CD4-positive, alpha-beta T cell (primary cell): ENCODE results near the gene PASK. TPM values are rescaled to one million over a fixed set of nuclear protein-coding genes. Genes with fewer than 3 reads are reported as not detected.

Source experiments
- ATAC-seq: fragments of 200-7000 bp; cut with Tn5 transposase; one replicate; pipeline ENCODE4 v1.10.0; 2022; ENCODE audit warnings: mild to moderate bottlenecking; ENCODE audit not compliant: poor library complexity
- CTCF ChIA-PET: fragments of 350-600 bp; sonication (Branson Sonifier 250); formaldehyde crosslinking; loops from one replicate; lab custom pipeline; 2021; ENCODE audit warnings: antibody characterized with exemption, inconsistent platforms; lab: Charles Lee
- POLR2A ChIA-PET: fragments of 350-600 bp; sonication (Branson Sonifier 250); formaldehyde crosslinking; loops from one replicate; lab custom pipeline; 2021; ENCODE audit warnings: antibody characterized with exemption, inconsistent platforms; lab: Charles Lee
- DNase-seq, 14 experiments: peaks; one replicate each; pipeline ENCODE4 v3.0.0-alpha.2; 2013 to 2020; ENCODE audit warnings: mixed read lengths in 2 of 14
- H3K27ac ChIP-seq, 2 donors: one replicate each; pipeline versions ENCODE4 v1.5.1 to v1.7.0; 2013; ENCODE audit warnings: low read length in 2 of 2, low read depth in 1 of 2, mild to moderate bottlenecking in 1 of 2
- H3K27me3 ChIP-seq, 2 experiments: 1 replicate in 1 of 2; 2 replicates in 1 of 2; pipeline versions ENCODE4 v1.6.1 to v1.7.0; 2013; ENCODE audit warnings: low read length in 2 of 2, control low read depth in 1 of 2, mild to moderate bottlenecking in 1 of 2, moderate library complexity in 1 of 2; ENCODE audit not compliant: insufficient read depth in 2 of 2, control insufficient read depth in 1 of 2
- H3K36me3 ChIP-seq: one replicate; pipeline ENCODE4 v1.6.1; 2013; ENCODE audit warnings: low read length, control low read depth; ENCODE audit not compliant: insufficient read depth
- H3K4me1 ChIP-seq: one replicate; pipeline ENCODE4 v1.6.1; 2013; ENCODE audit warnings: low read length, control low read depth; ENCODE audit not compliant: insufficient read depth
- H3K4me3 ChIP-seq: one replicate; pipeline ENCODE4 v1.5.1; 2013; ENCODE audit warnings: mild to moderate bottlenecking, low read length, moderate library complexity
- H3K9me3 ChIP-seq, 2 experiments: 1 replicate in 1 of 2; 2 replicates in 1 of 2; pipeline versions ENCODE4 v1.6.1 to v1.7.0; 2013; ENCODE audit warnings: low read length in 2 of 2, mild to moderate bottlenecking in 2 of 2, control low read depth in 1 of 2, moderate library complexity in 1 of 2; ENCODE audit not compliant: control insufficient read depth in 1 of 2, insufficient read depth in 1 of 2
- H3K27ac Mint-ChIP-seq: one replicate; pipeline ENCODE4 v1.8.0; 2020; ENCODE audit warnings: mixed read lengths
- H3K27me3 Mint-ChIP-seq: one replicate; pipeline ENCODE4 v1.8.0; 2021; ENCODE audit warnings: mixed read lengths
- H3K36me3 Mint-ChIP-seq: one replicate; pipeline ENCODE4 v1.8.0; 2021; ENCODE audit warnings: low read depth, mixed read lengths
- H3K4me1 Mint-ChIP-seq: one replicate; pipeline ENCODE4 v1.8.0; 2021; ENCODE audit warnings: low read depth, mixed read lengths
- H3K4me3 Mint-ChIP-seq: one replicate; pipeline ENCODE4 v1.8.0; 2020; ENCODE audit warnings: mild to moderate bottlenecking, mixed read lengths
- H3K9me3 Mint-ChIP-seq: one replicate; pipeline ENCODE4 v1.8.0; 2020; ENCODE audit warnings: mixed read lengths
- CTCF ChIP-seq: fragments of 200-600 bp; IDR thresholded peaks from one replicate; pipeline ENCODE4 v1.8.0; 2022; ENCODE audit warnings: antibody characterized with exemption, mild to moderate bottlenecking
- intact Hi-C, 2 experiments: fragments of 100-400 bp; cut with DNase I in 1 of 2; cut with micrococcal nuclease in 1 of 2; formaldehyde crosslinking; loops; one replicate each; pipeline versions ENCODE4 v1.15.1 to v1.9.0; 2023 to 2025; cut with DNase I, micrococcal nuclease
- total RNA-seq, 174 experiments: library from RNA in 2 of 174; stranded (reverse) in 2 of 174; gene quantifications; one replicate each; pipeline ENCODE4 v1.2.3 and lab custom pipeline; 2021 to 2026

Gene PASK
- total RNA-seq, 2 experiments from 2014 or later: 78.0 to 87.9 TPM

- intact Hi-C loops: no loop called here
Observed at GRCh38 chr2:241136661-241137260, 12.5 kb downstream of the PASK start.

DNA sequence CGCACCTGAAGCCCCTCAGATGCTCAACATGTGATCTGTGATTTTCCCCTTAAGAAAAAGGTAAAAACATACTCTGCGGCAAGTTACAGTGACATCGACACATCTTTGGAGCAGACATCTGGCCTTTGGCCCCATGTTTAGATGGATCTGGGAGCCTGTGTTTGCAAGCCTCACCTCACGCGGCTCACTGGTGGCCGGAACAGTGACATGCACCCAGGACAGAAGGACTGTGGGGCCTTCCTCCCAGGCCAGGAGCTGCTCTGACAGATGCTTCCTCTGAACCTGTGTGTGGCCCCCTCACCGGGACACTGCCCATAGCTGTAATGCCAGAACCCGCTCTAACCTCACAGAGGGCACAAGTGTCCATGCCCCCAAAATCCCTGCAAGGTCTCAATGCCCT is 13.1 kb downstream of the PASK start:
- no peaks in the 10 kb centered on the region for H3K27me3 Mint-ChIP-seq
- Histone ChIP-seq H3K27ac (no peak overlapping the region), H3K4me3 (no peak overlapping the region), H3K9me3 (no peaks in the 10 kb centered on the region), H3K27me3 (no peaks in the 10 kb centered on the region), H3K4me1 (no peaks in the 10 kb centered on the region), H3K36me3 (peaks cover 63% of the 10 kb centered on the region)
- POLR2A ChIA-PET: interaction anchor here (0.6 to 1.5 kb wide), 2 partner anchors 27 to 233 kb away, joined by 3 read pairs; no protein-coding TSS in a partner anchor
- H3K4me1 Mint-ChIP-seq: no peaks in the 10 kb centered on the region
- H3K4me3 Mint-ChIP-seq: no peak overlapping the region
- TF ChIP-seq CTCF: no peak
- intact Hi-C loops: no loop called here
- no peak for DNase-seq
- H3K9me3 Mint-ChIP-seq: no peaks in the 10 kb centered on the region
- peaks cover 69% of the 10 kb centered on the region for H3K36me3 Mint-ChIP-seq
- no peak overlapping the region for H3K27ac Mint-ChIP-seq
- CTCF ChIA-PET: no interaction called here
- ATAC-seq: no peak

More at GRCh38 chr2:241136661-241137260, 12.5 kb downstream of the PASK start:
- Mint-ChIP-seq H3K36me3 (peaks cover 72% of the 10 kb centered on the region), H3K9me3 (no peaks in the 10 kb centered on the region), H3K4me1 (no peaks in the 10 kb centered on the region), H3K27ac (no peak overlapping the region), H3K4me3 (no peak overlapping the region), H3K27me3 (no peaks in the 10 kb centered on the region)
- ChIA-PET POLR2A (interaction anchor here (0.6 to 1.5 kb wide), 2 partner anchors 28 to 233 kb away, joined by 3 read pairs; no protein-coding TSS in a partner anchor), CTCF (no interaction called here)
- no peaks in the 10 kb centered on the region for H3K9me3 ChIP-seq
- H3K27ac ChIP-seq: no peak overlapping the region
- no peaks in the 10 kb centered on the region for H3K27me3 ChIP-seq
- TF ChIP-seq CTCF: no peak
- no peaks in the 10 kb centered on the region for H3K4me1 ChIP-seq
- no peak overlapping the region for H3K4me3 ChIP-seq
- DNase-seq (no peak), ATAC-seq (no peak)
- peaks cover 64% of the 10 kb centered on the region for H3K36me3 ChIP-seq

DNA sequence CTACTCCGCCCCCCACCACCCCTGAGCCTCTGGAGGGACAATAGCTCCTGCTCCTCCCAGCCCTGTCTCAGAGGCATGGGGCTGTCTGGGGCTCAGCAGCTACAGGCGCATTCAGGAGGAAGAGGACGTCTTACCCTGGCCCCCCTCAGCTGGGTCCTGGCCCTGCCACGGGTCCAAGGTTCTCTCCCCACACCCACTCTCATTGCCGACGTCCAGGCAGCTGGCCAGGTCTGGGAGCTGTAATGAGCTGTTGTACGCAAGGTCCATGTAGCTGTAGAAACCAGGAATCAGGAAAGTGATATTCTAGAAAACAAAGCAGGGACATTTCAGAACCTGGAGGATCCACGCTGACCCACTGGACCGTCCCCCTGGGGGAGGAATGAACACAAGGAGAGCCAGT is 13.5 kb downstream of the PASK start:
- Mint-ChIP-seq H3K27me3 (no peaks in the 10 kb centered on the region), H3K36me3 (peaks cover 68% of the 10 kb centered on the region), H3K4me3 (no peak overlapping the region), H3K9me3 (no peaks in the 10 kb centered on the region), H3K4me1 (no peaks in the 10 kb centered on the region), H3K27ac (no peak overlapping the region)
- DNase-seq (no peak), ATAC-seq (no peak)
- intact Hi-C loops: no loop called here
- Histone ChIP-seq H3K27me3 (no peaks in the 10 kb centered on the region), H3K36me3 (peaks cover 60% of the 10 kb centered on the region), H3K4me1 (no peaks in the 10 kb centered on the region), H3K4me3 (no peak overlapping the region), H3K27ac (no peak overlapping the region), H3K9me3 (no peaks in the 10 kb centered on the region)
- ChIA-PET CTCF (no interaction called here), POLR2A (interaction anchor here (1.5 kb wide), 1 partner anchor 27 kb away, joined by 3 read pairs; no protein-coding TSS in a partner anchor)
- TF ChIP-seq CTCF: no peak
